Upper lobe of left lung (tissue), 6 donors: ENCODE measurements around the gene SPTA1. TPM values are rescaled to one million over a fixed set of nuclear protein-coding genes. Genes with fewer than 3 reads are reported as not detected.

Source experiments
- ATAC-seq, 2 donors: fragments of 200-7000 bp; cut with Tn5 transposase; one replicate each; pipeline ENCODE4 v1.9.1; 2022; ENCODE audit warnings: mild to moderate bottlenecking in 2 of 2, moderate library complexity in 2 of 2; ENCODE audit not compliant: low FRiP score in 2 of 2
- DNase-seq, 2 donors: peaks; one replicate each; pipeline ENCODE4 v3.0.0-alpha.2; 2019 to 2020
- H3K27ac ChIP-seq, 4 donors: fragments of 200-600 bp; sonication (generic); one replicate each; pipeline ENCODE4 v1.5.1; 2016 to 2019
- H3K27me3 ChIP-seq, 4 donors: fragments of 200-600 bp; sonication (generic); one replicate each; pipeline ENCODE4 v1.5.1; 2017 to 2019
- H3K36me3 ChIP-seq, 4 donors: fragments of 200-600 bp; sonication (generic); one replicate each; pipeline ENCODE4 v1.5.1; 2016 to 2019
- H3K4me1 ChIP-seq, 4 donors: fragments of 200-600 bp; sonication (generic); one replicate each; pipeline ENCODE4 v1.5.1; 2018 to 2019
- H3K4me3 ChIP-seq, 4 donors: fragments of 200-600 bp; sonication (generic); one replicate each; pipeline ENCODE4 v1.5.1; 2017 to 2019; ENCODE audit warnings: mild to moderate bottlenecking in 2 of 4, moderate library complexity in 1 of 4
- H3K9me3 ChIP-seq, 4 donors: fragments of 200-600 bp; sonication (generic); one replicate each; pipeline ENCODE4 v1.5.1; 2018 to 2019
- EP300 ChIP-seq, 4 donors: sonication (generic); formaldehyde crosslinking; IDR thresholded peaks; one replicate each; pipeline ENCODE4 v1.5.1; 2017; ENCODE audit warnings: antibody characterized with exemption in 4 of 4, control low read depth in 2 of 4
- POLR2A ChIP-seq, 4 donors: fragments of 450-650 bp; IDR thresholded peaks; one replicate each; pipeline ENCODE4 v1.5.1; 2016 to 2017; ENCODE audit warnings: antibody characterized with exemption in 4 of 4, mild to moderate bottlenecking in 2 of 4
- POLR2AphosphoS5 ChIP-seq, 2 donors: sonication (generic); formaldehyde crosslinking; IDR thresholded peaks; one replicate each; pipeline ENCODE4 v1.5.1; 2017; ENCODE audit warnings: antibody characterized with exemption in 2 of 2
- WGBS, 2 donors: methylation state at CpG; one replicate each; pipeline ENCODE4 v1.1.5; 2017 to 2018; 5-methylcytosine and 5-hydroxymethylcytosine counted together
- total RNA-seq, 6 donors: library from RNA; depleted of rRNA in 4 of 6; stranded (reverse); fragments of >200 nt in 4 of 6; gene quantifications; one replicate each; pipeline versions ENCODE4 v1.1.0 to v1.2.1, GENCODE V29; 2016 to 2021
- TF ChIP-seq, protein P1 (sequence below), 6 experiments: fragments of 450-650 bp in 4 of 6; fragments of 200-600 bp in 2 of 6; sonication (generic) in 2 of 6; IDR thresholded peaks; one replicate each; pipeline ENCODE4 v1.5.1; 2016 to 2019; ENCODE audit warnings: antibody characterized with exemption in 6 of 6
- donor health status: DM: no; HTN: no; CAD: no; lungs with moderate emphysema.
- donor health status: DM: no; HTN: yes; CAD: no; lungs with severe emphysema.

SPTA1 gene
- total RNA-seq, 6 donors from 2014 or later = 0.20 to 0.57 (median 0.30) TPM; not detected in 1

GRCh38 chr1:158654086-158654485 is 32.4 kb downstream of the SPTA1 start:
- H3K9me3 ChIP-seq = no peaks in the 10 kb centered on the region
- H3K4me1 ChIP-seq = peaks cover 0 to 5% (median 0%) of the 10 kb centered on the region in 4 donors
- DNase-seq (no peak), ATAC-seq (no peak)
- H3K27ac ChIP-seq = no peak overlapping the region
- H3K4me3 ChIP-seq = no peak overlapping the region
- TF ChIP-seq, protein P1, sequence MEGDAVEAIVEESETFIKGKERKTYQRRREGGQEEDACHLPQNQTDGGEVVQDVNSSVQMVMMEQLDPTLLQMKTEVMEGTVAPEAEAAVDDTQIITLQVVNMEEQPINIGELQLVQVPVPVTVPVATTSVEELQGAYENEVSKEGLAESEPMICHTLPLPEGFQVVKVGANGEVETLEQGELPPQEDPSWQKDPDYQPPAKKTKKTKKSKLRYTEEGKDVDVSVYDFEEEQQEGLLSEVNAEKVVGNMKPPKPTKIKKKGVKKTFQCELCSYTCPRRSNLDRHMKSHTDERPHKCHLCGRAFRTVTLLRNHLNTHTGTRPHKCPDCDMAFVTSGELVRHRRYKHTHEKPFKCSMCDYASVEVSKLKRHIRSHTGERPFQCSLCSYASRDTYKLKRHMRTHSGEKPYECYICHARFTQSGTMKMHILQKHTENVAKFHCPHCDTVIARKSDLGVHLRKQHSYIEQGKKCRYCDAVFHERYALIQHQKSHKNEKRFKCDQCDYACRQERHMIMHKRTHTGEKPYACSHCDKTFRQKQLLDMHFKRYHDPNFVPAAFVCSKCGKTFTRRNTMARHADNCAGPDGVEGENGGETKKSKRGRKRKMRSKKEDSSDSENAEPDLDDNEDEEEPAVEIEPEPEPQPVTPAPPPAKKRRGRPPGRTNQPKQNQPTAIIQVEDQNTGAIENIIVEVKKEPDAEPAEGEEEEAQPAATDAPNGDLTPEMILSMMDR (IDR thresholded peaks at IDR 0.05) = no peak
- TF ChIP-seq POLR2AphosphoS5 (IDR thresholded peaks at IDR 0.05) = no peak
- no peak for TF ChIP-seq POLR2A (IDR thresholded peaks at IDR 0.05)
- no peak for TF ChIP-seq EP300 (IDR thresholded peaks at IDR 0.05)
- no peaks in the 10 kb centered on the region for H3K27me3 ChIP-seq
- no peaks in the 10 kb centered on the region for H3K36me3 ChIP-seq

DNA sequence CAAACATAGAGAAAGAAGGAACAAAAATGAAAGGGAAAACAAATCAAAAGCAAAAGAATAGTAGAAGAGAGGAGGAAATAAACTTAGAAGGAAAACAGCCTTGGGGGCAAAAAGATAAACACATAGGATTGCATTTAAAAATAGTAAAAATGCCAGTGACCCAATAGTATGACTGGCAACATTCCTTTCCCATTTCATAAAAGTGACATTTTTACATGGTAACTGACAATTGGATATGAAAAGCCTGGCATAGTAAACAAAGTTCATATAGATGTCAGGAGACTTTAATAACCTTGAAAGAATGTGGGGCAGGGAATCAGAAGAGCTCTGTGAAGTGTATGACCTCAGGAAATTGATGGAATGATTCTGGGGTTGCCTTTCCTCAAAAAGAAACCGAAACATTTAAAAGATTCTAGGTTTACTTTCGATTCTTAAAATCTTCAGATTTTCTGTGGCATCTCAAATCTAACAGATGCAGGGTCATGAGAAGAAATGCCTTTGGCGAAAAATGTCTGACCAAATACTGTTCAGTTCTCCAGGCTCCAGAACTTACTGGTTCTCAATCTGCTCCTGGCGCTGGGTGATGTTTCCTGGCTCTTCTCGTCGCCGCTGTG is 33.7 kb downstream of the SPTA1 start:
- Histone ChIP-seq H3K27ac (no peak overlapping the region), H3K9me3 (no peaks in the 10 kb centered on the region), H3K36me3 (no peaks in the 10 kb centered on the region), H3K27me3 (no peaks in the 10 kb centered on the region), H3K4me3 (no peak overlapping the region), H3K4me1 (peaks cover 0 to 5% (median 0%) of the 10 kb centered on the region in 4 donors)
- TF ChIP-seq, protein P1 (IDR thresholded peaks at IDR 0.05) = no peak
- no peak for TF ChIP-seq POLR2A (IDR thresholded peaks at IDR 0.05)
- no peak for TF ChIP-seq POLR2AphosphoS5 (IDR thresholded peaks at IDR 0.05)
- TF ChIP-seq EP300 (IDR thresholded peaks at IDR 0.05) = no peak
- DNase-seq (no peak), ATAC-seq (no peak)
- WGBS, 2 donors = 91 to 95% methylated on average over 7 of the region's 7 CpGs

GRCh38 chr1:158649052-158649451 is 37.5 kb downstream of the SPTA1 start:
- Histone ChIP-seq H3K36me3 (no peaks in the 10 kb centered on the region), H3K27me3 (no peaks in the 10 kb centered on the region), H3K4me3 (no peak overlapping the region), H3K4me1 (no peaks in the 10 kb centered on the region), H3K27ac (no peak overlapping the region), H3K9me3 (no peaks in the 10 kb centered on the region)
- ATAC-seq (no peak), DNase-seq (no peak)
- TF ChIP-seq EP300 (IDR thresholded peaks at IDR 0.05) = no peak

GRCh38 chr1:158646465-158646864 is 40.0 kb downstream of the SPTA1 start:
- WGBS, 2 donors = 83 to 91% methylated on average over 1 of the region's 1 CpG
- ATAC-seq = no peak
- no peak for DNase-seq
- Histone ChIP-seq H3K36me3 (no peaks in the 10 kb centered on the region), H3K27ac (no peak overlapping the region), H3K4me3 (no peak overlapping the region), H3K27me3 (no peaks in the 10 kb centered on the region), H3K9me3 (no peaks in the 10 kb centered on the region), H3K4me1 (no peaks in the 10 kb centered on the region)
- no peak for TF ChIP-seq POLR2A (IDR thresholded peaks at IDR 0.05)
- TF ChIP-seq, protein P1 (IDR thresholded peaks at IDR 0.05) = no peak
- TF ChIP-seq POLR2AphosphoS5 (IDR thresholded peaks at IDR 0.05) = no peak
- TF ChIP-seq EP300 (IDR thresholded peaks at IDR 0.05) = no peak

DNA sequence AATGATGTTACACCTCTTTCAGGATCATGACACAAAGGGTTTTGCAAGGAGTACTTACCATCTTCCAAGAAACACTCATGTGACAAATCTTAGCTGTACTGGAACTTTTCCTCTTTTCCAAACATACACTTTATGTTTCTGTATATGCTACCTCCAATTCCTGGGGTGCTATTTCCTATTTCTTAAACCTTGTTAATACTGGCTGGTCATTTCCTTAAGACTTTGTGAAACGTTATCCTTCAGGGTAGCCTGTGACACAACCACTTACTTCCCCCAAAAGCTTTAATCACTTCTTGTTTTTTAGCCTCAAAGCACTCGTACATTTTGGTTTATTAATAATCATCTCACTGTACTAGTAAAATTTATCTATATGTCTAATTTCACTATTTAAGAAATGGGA is 42.1 kb downstream of the SPTA1 start:
- Histone ChIP-seq H3K27ac (no peak overlapping the region), H3K36me3 (no peaks in the 10 kb centered on the region), H3K9me3 (no peaks in the 10 kb centered on the region), H3K4me1 (no peaks in the 10 kb centered on the region), H3K4me3 (no peak overlapping the region), H3K27me3 (no peaks in the 10 kb centered on the region)
- ATAC-seq = peak in 1 of 2 donors; percentile 49
- TF ChIP-seq POLR2AphosphoS5 (IDR thresholded peaks at IDR 0.05) (no peak), POLR2A (IDR thresholded peaks at IDR 0.05) (no peak), EP300 (IDR thresholded peaks at IDR 0.05) (no peak)
- TF ChIP-seq, protein P1 (IDR thresholded peaks at IDR 0.05) = no peak
- WGBS, 2 donors = 43 to 58% methylated on average over 2 of the region's 2 CpGs
- no peak for DNase-seq
